ENCODE measurements around the gene ERGIC3.

The ERGIC3 gene

DNA sequence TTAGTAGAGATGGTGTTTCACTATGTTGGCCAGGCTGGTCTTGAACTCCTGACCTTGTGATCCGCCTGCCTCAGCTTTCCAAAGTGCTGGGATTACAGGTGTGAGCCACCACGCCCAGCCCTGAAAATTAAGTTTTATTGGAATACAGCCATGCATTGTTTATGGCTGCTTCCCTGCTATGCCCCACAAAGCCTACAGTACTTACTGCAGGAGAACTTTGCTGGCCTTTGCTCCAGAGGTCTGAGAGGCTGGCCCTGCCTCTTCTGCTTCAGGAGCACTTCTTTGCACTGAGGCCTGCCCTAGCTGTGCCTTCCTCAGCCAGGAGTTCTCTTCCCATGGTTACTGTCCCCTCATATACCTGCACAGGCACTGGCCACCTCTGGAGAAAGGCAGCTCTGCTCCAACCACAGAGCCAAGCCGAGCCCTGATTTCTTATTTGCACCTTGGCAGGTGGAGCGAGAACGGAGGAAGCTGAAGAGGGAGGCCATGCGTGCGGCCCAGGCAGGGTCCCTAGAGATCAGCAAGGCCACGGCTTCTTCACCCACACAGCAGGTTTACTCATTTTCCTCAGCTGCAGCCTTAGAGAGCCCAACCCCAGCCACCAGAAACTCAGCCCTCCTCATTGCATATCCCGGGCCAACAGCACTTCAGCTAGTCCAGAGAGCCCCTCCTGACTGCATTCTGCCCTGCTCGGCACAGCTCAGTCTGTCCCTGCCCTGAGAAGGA lies 33.2 kb upstream of the ERGIC3 start:
- DNase-seq (ENCODE audit: low read depth), result no peak
- TF ChIP-seq, protein P1, sequence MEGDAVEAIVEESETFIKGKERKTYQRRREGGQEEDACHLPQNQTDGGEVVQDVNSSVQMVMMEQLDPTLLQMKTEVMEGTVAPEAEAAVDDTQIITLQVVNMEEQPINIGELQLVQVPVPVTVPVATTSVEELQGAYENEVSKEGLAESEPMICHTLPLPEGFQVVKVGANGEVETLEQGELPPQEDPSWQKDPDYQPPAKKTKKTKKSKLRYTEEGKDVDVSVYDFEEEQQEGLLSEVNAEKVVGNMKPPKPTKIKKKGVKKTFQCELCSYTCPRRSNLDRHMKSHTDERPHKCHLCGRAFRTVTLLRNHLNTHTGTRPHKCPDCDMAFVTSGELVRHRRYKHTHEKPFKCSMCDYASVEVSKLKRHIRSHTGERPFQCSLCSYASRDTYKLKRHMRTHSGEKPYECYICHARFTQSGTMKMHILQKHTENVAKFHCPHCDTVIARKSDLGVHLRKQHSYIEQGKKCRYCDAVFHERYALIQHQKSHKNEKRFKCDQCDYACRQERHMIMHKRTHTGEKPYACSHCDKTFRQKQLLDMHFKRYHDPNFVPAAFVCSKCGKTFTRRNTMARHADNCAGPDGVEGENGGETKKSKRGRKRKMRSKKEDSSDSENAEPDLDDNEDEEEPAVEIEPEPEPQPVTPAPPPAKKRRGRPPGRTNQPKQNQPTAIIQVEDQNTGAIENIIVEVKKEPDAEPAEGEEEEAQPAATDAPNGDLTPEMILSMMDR (IDR thresholded peaks at IDR 0.05; ENCODE audit: control insufficient read depth, extremely low read depth, insufficient read depth), result no peak
- no peak overlapping the region for H3K4me3 ChIP-seq (ENCODE audit: low read depth, low read length)

DNA sequence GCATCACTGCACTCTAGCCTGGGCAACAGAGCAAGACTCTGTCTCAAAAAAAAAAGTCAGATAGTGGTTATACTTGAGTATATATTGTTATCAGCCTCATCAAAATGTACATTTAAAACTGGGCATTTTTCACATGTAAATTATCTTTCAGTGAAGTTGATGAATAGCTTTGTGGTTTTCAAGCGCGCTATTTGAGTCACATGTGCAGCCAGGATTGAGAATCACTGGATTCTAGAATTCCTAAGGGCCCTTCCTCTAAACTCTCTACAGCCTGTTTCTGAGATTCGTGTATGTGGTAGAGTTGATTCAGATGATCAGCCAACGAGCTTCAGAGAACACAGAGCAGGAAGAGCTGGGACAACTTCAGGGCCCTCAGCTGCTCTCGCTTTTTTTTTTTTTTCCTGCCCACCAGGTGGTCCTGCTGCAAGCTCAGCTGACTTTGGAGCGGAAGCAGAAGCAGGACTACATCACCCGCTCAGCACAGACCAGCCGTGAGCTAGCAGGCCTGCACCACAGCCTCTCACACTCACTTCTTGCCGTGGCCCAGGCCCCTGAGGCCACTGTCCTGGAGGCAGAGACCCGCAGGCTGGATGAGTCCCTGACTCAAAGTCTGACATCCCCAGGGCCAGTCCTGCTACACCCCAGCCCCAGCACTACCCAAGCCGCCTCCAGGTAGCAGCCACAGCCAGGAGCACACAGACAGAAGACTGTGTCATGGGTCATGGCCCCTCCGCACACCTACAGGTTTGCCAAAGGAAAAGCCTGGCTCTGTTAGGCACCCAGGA lies 30.7 kb upstream of the ERGIC3 start:
- TF ChIP-seq, protein P1 (IDR thresholded peaks at IDR 0.05; ENCODE audit: control insufficient read depth, extremely low read depth, insufficient read depth), result no peak
- DNase-seq (ENCODE audit: low read depth), result no peak
- H3K4me3 ChIP-seq (ENCODE audit: low read depth, low read length), result no peak overlapping the region

DNA sequence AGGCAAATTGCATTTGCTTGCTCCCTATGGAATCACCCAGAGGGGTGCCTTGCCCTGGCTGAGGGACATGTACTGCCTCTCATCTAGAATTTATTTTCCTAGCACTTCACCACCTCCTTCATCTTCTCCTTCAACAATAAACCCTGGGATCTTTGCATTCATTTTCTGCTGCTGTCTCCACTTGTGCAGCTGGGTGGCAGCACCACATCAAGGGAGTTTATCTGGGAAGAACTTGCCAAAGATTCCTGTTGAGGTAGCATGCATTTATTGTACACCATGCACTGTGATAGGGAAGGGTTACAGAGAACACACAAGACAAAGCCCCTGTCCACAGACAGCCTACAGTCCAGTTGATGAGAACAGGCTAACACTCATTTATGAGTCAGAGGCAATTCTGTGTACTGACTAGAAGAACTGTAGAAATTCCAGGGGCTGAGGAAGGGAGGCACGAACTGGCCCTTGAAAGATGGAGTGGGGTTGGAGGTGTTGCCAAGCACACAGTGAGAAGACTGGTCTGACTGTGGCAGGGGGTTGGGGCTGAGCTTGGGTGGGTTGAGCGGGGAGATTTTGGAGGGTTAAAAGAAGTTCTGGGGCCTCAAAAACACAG lies 30.0 kb upstream of the ERGIC3 start:
- no peak overlapping the region for H3K4me3 ChIP-seq (ENCODE audit: low read depth, low read length)
- no peak for DNase-seq (ENCODE audit: low read depth)
- TF ChIP-seq, protein P1 (IDR thresholded peaks at IDR 0.05; ENCODE audit: control insufficient read depth, extremely low read depth, insufficient read depth), result peak; percentile 80

DNA sequence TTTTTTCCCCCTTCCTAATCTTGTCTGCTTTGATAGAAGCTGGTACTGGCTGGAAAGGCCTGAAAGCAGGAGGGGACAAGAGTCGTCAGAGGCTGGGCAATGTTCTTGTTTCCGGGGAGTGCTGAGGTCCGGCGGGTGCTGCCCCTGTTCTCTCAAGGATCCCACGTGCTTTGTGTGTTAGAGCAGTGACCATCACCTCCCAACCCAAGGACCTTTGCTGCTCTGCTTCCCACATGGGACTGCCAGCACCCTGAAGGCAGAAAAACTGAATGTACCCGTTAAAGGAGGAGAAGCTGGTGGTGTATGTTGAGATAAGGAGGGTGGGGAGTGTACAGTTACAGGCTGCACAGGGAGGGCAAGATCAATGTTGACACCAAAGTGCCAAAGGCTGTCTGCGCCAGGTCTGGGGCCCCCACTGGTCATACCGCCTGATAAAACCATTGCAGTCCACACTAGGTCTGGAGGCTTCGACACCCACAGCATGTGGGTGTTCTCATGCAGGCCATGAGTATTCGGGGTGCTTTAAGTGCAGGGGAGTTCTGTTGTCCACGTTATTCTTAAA lies 27.4 kb upstream of the ERGIC3 start:
- H3K4me3 ChIP-seq (ENCODE audit: low read depth, low read length), result no peak overlapping the region
- TF ChIP-seq, protein P1 (IDR thresholded peaks at IDR 0.05; ENCODE audit: control insufficient read depth, extremely low read depth, insufficient read depth), result no peak
- DNase-seq (ENCODE audit: low read depth), result no peak

DNA sequence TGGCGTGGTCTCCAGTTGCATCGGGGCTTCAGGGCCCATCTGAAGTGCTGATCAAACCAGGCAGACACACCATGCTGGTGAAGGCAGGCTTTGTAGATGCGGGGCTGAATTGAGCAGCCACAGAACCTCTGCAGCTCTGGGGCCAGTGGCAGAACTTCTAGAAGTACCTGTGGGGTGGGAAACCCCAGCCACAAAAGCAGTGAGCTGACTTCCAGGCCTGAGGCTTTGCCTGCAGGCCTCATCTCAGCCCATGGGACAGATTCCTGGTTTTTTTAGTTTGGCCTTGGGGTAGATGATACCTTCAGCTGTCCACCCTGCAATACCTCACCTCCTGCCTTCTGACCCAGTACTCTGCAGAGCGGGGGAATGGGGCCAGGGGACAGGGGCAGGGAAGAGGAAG lies 26.5 kb upstream of the ERGIC3 start:
- TF ChIP-seq, protein P1 (IDR thresholded peaks at IDR 0.05; ENCODE audit: control insufficient read depth, extremely low read depth, insufficient read depth), result no peak

DNA sequence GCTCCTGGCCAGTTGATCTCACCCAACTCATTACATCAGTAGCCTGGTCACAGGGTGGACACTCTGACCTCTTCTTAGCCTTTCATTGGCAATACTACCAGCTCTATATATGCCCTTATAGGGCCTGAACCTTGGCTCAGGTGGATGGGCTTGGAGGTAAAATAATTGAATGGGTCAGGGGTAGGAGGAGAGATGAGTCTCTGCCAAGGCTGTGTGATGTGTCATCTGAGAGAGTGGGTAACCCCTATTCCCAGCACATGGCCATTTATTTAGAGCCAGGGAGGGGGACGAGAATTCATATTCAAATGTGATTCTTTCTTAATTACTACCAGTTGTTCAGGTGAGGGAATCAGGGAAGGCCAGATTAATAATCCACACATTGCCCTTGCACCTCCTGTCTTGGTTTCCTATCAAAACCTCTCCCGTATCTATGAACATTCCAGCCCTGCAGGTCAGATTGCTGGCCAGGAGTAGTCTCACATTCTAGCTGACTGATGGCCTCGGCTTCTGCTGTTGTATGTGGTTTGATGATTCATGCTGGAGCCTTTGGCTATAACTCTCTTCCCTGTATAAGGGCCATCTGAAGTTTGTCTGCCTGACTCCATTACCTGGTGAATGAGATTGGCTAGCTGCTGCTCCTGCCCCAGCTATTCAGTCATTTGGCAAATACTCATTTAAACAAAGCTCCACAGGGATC lies 25.8 kb upstream of the ERGIC3 start:
- TF ChIP-seq, protein P1 (IDR thresholded peaks at IDR 0.05; ENCODE audit: control insufficient read depth, extremely low read depth, insufficient read depth), result no peak
- no peak for DNase-seq (ENCODE audit: low read depth)
- no peak overlapping the region for H3K4me3 ChIP-seq (ENCODE audit: low read depth, low read length)

More for the DNA sequence above, 26.5 kb upstream of the ERGIC3 start:
- H3K4me3 ChIP-seq (ENCODE audit: low read depth, low read length), result no peak overlapping the region
- DNase-seq (ENCODE audit: low read depth), result no peak

All from LNCaP clone FGC (cell line).